Osteoblast (primary cell): ENCODE results near the gene KIAA0408. TPM values are rescaled to one million over a fixed set of nuclear protein-coding genes. Genes with fewer than 3 reads are reported as not detected.

ENCODE experiments used
- DNase-seq: peaks from one replicate; pipeline ENCODE4 v3.0.0; 2011; ENCODE audit warnings: low spot score, mixed read lengths; ENCODE audit not compliant: insufficient read length; ENCODE audit errors: missing footprints
- H2AFZ ChIP-seq: 2 replicates; pipeline ENCODE4 v1.6.0; 2011; ENCODE audit warnings: mild to moderate bottlenecking, low read length
- H3K27ac ChIP-seq: 2 replicates; pipeline ENCODE4 v1.5.1; 2011; ENCODE audit warnings: mild to moderate bottlenecking, low read depth, low read length, moderate library complexity
- H3K27me3 ChIP-seq: 2 replicates; pipeline ENCODE4 v1.6.0; 2012; ENCODE audit warnings: mild to moderate bottlenecking, control low read depth, inconsistent platforms, low read length, moderate library complexity; ENCODE audit not compliant: insufficient read depth
- H3K36me3 ChIP-seq: 2 replicates; pipeline ENCODE4 v1.5.1; 2011; ENCODE audit warnings: mild to moderate bottlenecking, low read length, control low read depth, moderate library complexity; ENCODE audit not compliant: insufficient read depth
- H3K4me1 ChIP-seq: 2 replicates; pipeline ENCODE4 v1.5.1; 2011; ENCODE audit warnings: mild to moderate bottlenecking, low read length, control low read depth, moderate library complexity; ENCODE audit not compliant: insufficient read depth
- H3K4me2 ChIP-seq: 2 replicates; pipeline ENCODE4 v1.6.0; 2011; ENCODE audit warnings: mild to moderate bottlenecking, low read length; ENCODE audit not compliant: insufficient read depth
- H3K4me3 ChIP-seq: fragments of 200-600 bp; sonication (generic); 3 replicates; pipeline ENCODE4 v1.5.1; 2012; ENCODE audit warnings: mild to moderate bottlenecking, low read length, inconsistent platforms; ENCODE audit not compliant: insufficient read depth
- H3K79me2 ChIP-seq: 2 replicates; pipeline ENCODE4 v1.6.0; 2012; ENCODE audit warnings: mild to moderate bottlenecking, low read length, control low read depth, inconsistent platforms; ENCODE audit not compliant: insufficient read depth
- H3K9me3 ChIP-seq: 2 replicates; pipeline ENCODE4 v1.5.1; 2011; ENCODE audit warnings: low read depth, low read length, control low read depth
- H4K20me1 ChIP-seq: 2 replicates; pipeline ENCODE4 v1.6.0; 2012; ENCODE audit warnings: mild to moderate bottlenecking, low read length, control low read depth; ENCODE audit not compliant: insufficient read depth
- CTCF ChIP-seq: IDR thresholded peaks from 2 replicates; pipeline ENCODE4 v1.5.1; 2011; ENCODE audit warnings: mild to moderate bottlenecking, low read depth, low read length, moderate library complexity; ENCODE audit errors: extremely low read depth
- total RNA-seq: library from RNA; depleted of rRNA; stranded (reverse); fragments of >200 nt; gene quantifications from 2 replicates; pipeline ENCODE4 v1.2.3, GENCODE V29; 2012

KIAA0408 gene
- total RNA-seq, 1 donor: 2.5 TPM

GRCh38 chr6:127447780-127448179, 11.4 kb downstream of the KIAA0408 start:
- DNase-seq: no peak
- no peak overlapping the region for H2AFZ ChIP-seq
- no peak overlapping the region for H3K4me2 ChIP-seq
- H3K4me1 ChIP-seq: no peaks in the 10 kb centered on the region
- no peaks in the 10 kb centered on the region for H3K27me3 ChIP-seq
- H3K36me3 ChIP-seq: no peaks in the 10 kb centered on the region
- H4K20me1 ChIP-seq: no peaks in the 10 kb centered on the region
- H3K4me3 ChIP-seq: no peak overlapping the region
- H3K79me2 ChIP-seq: no peaks in the 10 kb centered on the region
- H3K27ac ChIP-seq: no peak overlapping the region
- no peak for TF ChIP-seq CTCF
- H3K9me3 ChIP-seq: no peaks in the 10 kb centered on the region

DNA sequence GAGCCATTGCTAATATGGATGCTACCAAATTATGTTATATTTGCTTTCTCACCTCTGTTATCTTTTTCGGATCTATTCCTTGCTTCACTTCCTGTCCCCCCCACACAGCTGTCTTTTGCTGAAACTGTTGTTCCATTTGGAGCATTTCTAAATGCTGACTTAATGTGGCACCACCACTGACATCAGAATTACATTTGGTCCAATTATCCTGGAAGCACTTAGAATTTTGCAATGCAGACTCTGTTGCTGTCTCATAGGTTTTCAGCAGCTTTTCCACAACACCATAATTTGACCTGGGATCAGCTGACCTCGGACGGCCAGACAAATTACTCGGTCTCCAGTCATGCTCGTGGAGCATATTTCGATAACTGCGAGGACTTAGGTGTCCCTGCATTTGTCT, 12.8 kb downstream of the KIAA0408 start:
- TF ChIP-seq CTCF: no peak
- Histone ChIP-seq H4K20me1 (no peaks in the 10 kb centered on the region), H3K79me2 (no peaks in the 10 kb centered on the region), H3K27me3 (no peaks in the 10 kb centered on the region), H3K4me2 (no peak overlapping the region), H3K4me1 (no peaks in the 10 kb centered on the region), H3K9me3 (no peaks in the 10 kb centered on the region), H3K4me3 (no peak overlapping the region), H2AFZ (no peak overlapping the region), H3K36me3 (no peaks in the 10 kb centered on the region), H3K27ac (no peak overlapping the region)
- no peak for DNase-seq

DNA sequence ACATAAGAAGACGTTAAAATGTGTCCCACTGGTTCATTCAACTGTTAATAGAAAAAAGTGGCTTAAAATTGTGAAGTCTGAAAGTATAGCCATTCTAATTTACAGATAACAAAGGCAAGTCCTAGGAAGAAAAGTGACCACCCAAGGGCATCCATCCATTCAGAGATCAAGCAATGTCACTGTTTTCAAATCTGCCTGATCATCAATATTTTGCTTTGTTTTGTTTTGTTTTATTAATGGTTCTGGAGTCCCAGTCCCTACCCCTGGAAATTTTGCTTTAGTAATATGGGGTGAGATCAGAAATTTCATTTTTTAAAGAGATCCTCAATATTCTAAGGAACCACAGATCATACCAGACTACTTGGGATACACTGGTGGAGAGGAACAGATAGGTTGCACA, 17.3 kb downstream of the KIAA0408 start:
- Histone ChIP-seq H3K79me2 (no peaks in the 10 kb centered on the region), H3K9me3 (no peaks in the 10 kb centered on the region), H3K27ac (no peak overlapping the region), H4K20me1 (no peaks in the 10 kb centered on the region), H3K4me1 (no peaks in the 10 kb centered on the region), H3K36me3 (no peaks in the 10 kb centered on the region), H3K27me3 (no peaks in the 10 kb centered on the region), H2AFZ (no peak overlapping the region), H3K4me2 (no peak overlapping the region), H3K4me3 (no peak overlapping the region)
- DNase-seq: no peak
- no peak for TF ChIP-seq CTCF

DNA sequence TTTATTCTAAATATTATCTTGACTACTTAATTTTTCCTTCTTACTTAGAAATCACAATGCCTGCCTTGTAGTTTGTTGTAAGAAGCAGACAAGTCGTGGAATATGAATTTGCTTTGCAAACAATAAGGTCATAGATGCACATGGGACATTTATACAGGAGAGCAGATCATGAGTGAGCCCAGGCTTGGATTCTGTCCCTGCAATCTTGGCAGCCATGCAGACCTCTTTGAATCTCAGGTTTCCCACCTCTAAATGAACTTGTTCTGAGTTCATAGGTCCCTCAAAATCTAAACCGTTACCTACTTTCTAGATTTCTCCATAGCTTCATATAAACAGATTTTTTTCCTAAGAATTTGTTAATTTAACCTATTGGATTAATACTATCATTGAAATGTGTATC, 19.5 kb downstream of the KIAA0408 start:
- no peaks in the 10 kb centered on the region for H3K27me3 ChIP-seq
- no peaks in the 10 kb centered on the region for H3K36me3 ChIP-seq
- no peak for DNase-seq
- H3K9me3 ChIP-seq: no peaks in the 10 kb centered on the region
- H3K4me1 ChIP-seq: no peaks in the 10 kb centered on the region
- no peak overlapping the region for H3K27ac ChIP-seq
- no peaks in the 10 kb centered on the region for H3K79me2 ChIP-seq
- no peak for TF ChIP-seq CTCF
- no peak overlapping the region for H2AFZ ChIP-seq
- H4K20me1 ChIP-seq: no peaks in the 10 kb centered on the region
- H3K4me3 ChIP-seq: no peak overlapping the region
- no peak overlapping the region for H3K4me2 ChIP-seq
